Pancreas (tissue), 10 donors: ENCODE measurements around the gene DUSP22. TPM values are rescaled to one million over a fixed set of nuclear protein-coding genes. Genes with fewer than 3 reads are reported as not detected.

Source experiments
- ATAC-seq, 4 donors: fragments of 200-7000 bp; cut with Tn5 transposase; one replicate each; pipeline versions ENCODE4 v1.8.0 to v1.9.1; 2020; ENCODE audit warnings: mild to moderate bottlenecking in 4 of 4, moderate library complexity in 4 of 4
- DNase-seq, 6 donors: peaks; one replicate each; pipeline ENCODE4 v3.0.0-alpha.2; 2020
- FAIRE-seq: peaks from 2 replicates; lab custom pipeline; 2012; peaks lifted over from hg19 to GRCh38; lab: Jason Lieb, UNC
- H3K27ac ChIP-seq, 4 donors: fragments of 200-600 bp; sonication (generic); 1 replicate in 3 of 4; 2 replicates in 1 of 4; pipeline versions ENCODE4 v1.5.0 to v1.8.0; 2020
- H3K27me3 ChIP-seq, 4 donors: fragments of 200-600 bp; one replicate each; pipeline ENCODE4 v1.8.0; 2021
- H3K36me3 ChIP-seq, 3 donors: fragments of 200-600 bp; sonication (generic) in 1 of 3; one replicate each; pipeline versions ENCODE4 v1.5.0 to v1.8.0; 2020 to 2021
- H3K4me1 ChIP-seq, 3 donors: fragments of 200-600 bp; one replicate each; pipeline ENCODE4 v1.8.0; 2021
- H3K4me3 ChIP-seq, 4 donors: fragments of 200-600 bp; sonication (generic) in 2 of 4; one replicate each; pipeline versions ENCODE4 v1.5.0 to v1.8.0; 2020 to 2021
- H3K9me3 ChIP-seq, 4 donors: fragments of 200-600 bp; one replicate each; pipeline ENCODE4 v1.8.0; 2021
- CTCF ChIP-seq, 4 donors: fragments of 200-600 bp; sonication (generic) in 3 of 4; IDR thresholded peaks; one replicate each; pipeline versions ENCODE4 v1.5.0 to v1.8.0; 2021; ENCODE audit warnings: antibody characterized with exemption in 4 of 4
- WGBS, 2 donors: extraction: QIAGEN DNeasy Blood & Tissue Kit; methylation state at CpG; one replicate each; pipeline ENCODE4 v1.1.7; 2013; 5-methylcytosine and 5-hydroxymethylcytosine counted together
- intact Hi-C, 3 donors: fragments of 100-400 bp; cut with DNase I; formaldehyde crosslinking; loops; one replicate each; pipeline versions ENCODE4 v1.11.1 to v1.14.2; 2022
- polyA plus RNA-seq, 2 donors: library from polyadenylated mRNA; stranded (reverse); fragments of 200-250 nt; gene quantifications; one replicate each; pipeline ENCODE4 v1.2.3, GENCODE V29; 2013
- total RNA-seq, 6 donors: library from RNA; stranded (reverse); fragmentation: NEBNext Ultra II Directional in 4 of 6; extraction: Animal tissue kit (Norgen Biotek cat#: 25700) in 4 of 6; gene quantifications; one replicate each; pipeline versions ENCODE4 v1.2.1 to v1.2.4, GENCODE V29; 2021 to 2023
- donor health status: healthy with polysubstance abuse.
- donor health status: DM: no; HTN: no; CAD: no; lungs with moderate emphysema.
- donor health status: DM: no; HTN: no; CAD: no.
- donor health status: control.
- donor health status: control.
- donor health status: Bipolar disorder and iron deficiency.
- donor health status: DM: yes; HTN: yes; CAD: no.
- donor health status: DM: no; HTN: no; CAD: no.
- donor health status: DM: no; HTN: no; CAD: no.
- donor health status: DM: yes; HTN: yes; CAD: no.

The DUSP22 gene
- total and polyA plus RNA-seq, 8 donors = 16.4 to 32.9 (median 24.6) TPM

GRCh38 chr6:356828-357251, 64.6 kb downstream of the DUSP22 start:
- no peak for TF ChIP-seq CTCF (IDR thresholded peaks at IDR 0.05)
- WGBS, 2 donors = 81% methylated on average over 11 of the region's 11 CpGs
- DNase-seq (no peak), FAIRE-seq (no peak), ATAC-seq (no peak)
- no peaks in the 10 kb centered on the region for H3K9me3 ChIP-seq
- no peaks in the 10 kb centered on the region for H3K36me3 ChIP-seq
- no peak overlapping the region for H3K4me3 ChIP-seq
- H3K4me1 ChIP-seq = no peaks in the 10 kb centered on the region
- intact Hi-C loops = no loop called here
- H3K27ac ChIP-seq = no peak overlapping the region
- H3K27me3 ChIP-seq = no peaks in the 10 kb centered on the region

- ATAC-seq (no peak), FAIRE-seq (no peak), DNase-seq (no peak)
- no peak overlapping the region for H3K4me3 ChIP-seq
- 81 to 83% methylated on average over 12 of the region's 12 CpGs for WGBS, 2 donors
- H3K27me3 ChIP-seq = no peaks in the 10 kb centered on the region
- no peaks in the 10 kb centered on the region for H3K36me3 ChIP-seq
- intact Hi-C loops = no loop called here
- H3K27ac ChIP-seq = no peak overlapping the region
- no peaks in the 10 kb centered on the region for H3K4me1 ChIP-seq
- no peak for TF ChIP-seq CTCF (IDR thresholded peaks at IDR 0.05)
- H3K9me3 ChIP-seq = no peaks in the 10 kb centered on the region
Observed at GRCh38 chr6:357261-357790, 65.0 kb downstream of the DUSP22 start.

GRCh38 chr6:357791-358341, 65.6 kb downstream of the DUSP22 start:
- FAIRE-seq = no peak
- Histone ChIP-seq H3K27me3 (no peaks in the 10 kb centered on the region), H3K4me3 (no peak overlapping the region), H3K27ac (no peak overlapping the region), H3K9me3 (no peaks in the 10 kb centered on the region), H3K36me3 (no peaks in the 10 kb centered on the region), H3K4me1 (no peaks in the 10 kb centered on the region)
- no peak for ATAC-seq
- 76 to 81% methylated on average over 13 of the region's 13 CpGs for WGBS, 2 donors
- no peak for DNase-seq
- intact Hi-C loops = no loop called here
- TF ChIP-seq CTCF (IDR thresholded peaks at IDR 0.05) = no peak

- Histone ChIP-seq H3K27ac (no peak overlapping the region), H3K9me3 (no peaks in the 10 kb centered on the region), H3K27me3 (no peaks in the 10 kb centered on the region), H3K4me1 (no peaks in the 10 kb centered on the region), H3K36me3 (no peaks in the 10 kb centered on the region), H3K4me3 (no peak overlapping the region)
- WGBS, 2 donors = 71 to 90% methylated on average over 4 of the region's 4 CpGs
- FAIRE-seq (no peak), DNase-seq (peak in 1 of 6 donors; percentile 62), ATAC-seq (no peak)
- intact Hi-C loops = no loop called here
- no peak for TF ChIP-seq CTCF (IDR thresholded peaks at IDR 0.05)
Observed at GRCh38 chr6:358432-358831, 66.1 kb downstream of the DUSP22 start.

- 60 to 74% methylated on average over 8 of the region's 8 CpGs for WGBS, 2 donors
- Histone ChIP-seq H3K9me3 (no peaks in the 10 kb centered on the region), H3K36me3 (no peaks in the 10 kb centered on the region), H3K27me3 (no peaks in the 10 kb centered on the region), H3K27ac (no peak overlapping the region), H3K4me3 (no peak overlapping the region), H3K4me1 (no peaks in the 10 kb centered on the region)
- ATAC-seq (no peak), DNase-seq (no peak), FAIRE-seq (no peak)
- TF ChIP-seq CTCF (IDR thresholded peaks at IDR 0.05) = no peak
- intact Hi-C loops = no loop called here
Observed at GRCh38 chr6:358847-359246, 66.6 kb downstream of the DUSP22 start.
